ENCODE results near the gene SMPD1.
A peak's percentile ranks its signal among the peaks of the same experiment; 100 is the strongest.

SMPD1 gene

DNA sequence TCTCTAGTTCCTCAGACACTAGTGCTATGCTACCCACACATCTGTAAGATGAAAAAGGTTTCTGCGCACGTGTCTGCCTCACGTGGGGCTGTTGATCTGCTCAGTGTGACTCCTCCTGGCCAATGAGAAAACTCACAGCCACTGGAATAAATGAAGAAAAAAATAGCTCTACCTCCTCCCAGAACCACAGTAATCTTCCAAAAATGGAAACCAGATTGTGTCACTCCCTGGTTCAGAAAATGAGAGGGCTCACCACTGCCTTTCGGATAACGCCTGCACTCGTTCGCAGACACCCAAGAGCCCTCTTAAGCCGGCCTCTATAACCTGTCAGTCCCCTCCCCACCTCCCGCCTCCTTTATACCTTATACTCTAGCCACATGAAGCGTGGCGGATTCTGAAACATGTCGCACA, 23.5 kb downstream of the SMPD1 start:
- peak in 1 of 2 donors; percentile 65 for DNase-seq (ENCODE audit: low read depth in 1 of 2, low spot score in 1 of 2)

- no peak for DNase-seq (ENCODE audit: low read depth in 1 of 2, low spot score in 1 of 2)
Measured at GRCh38 chr11:6414874-6415328, 24.6 kb downstream of the SMPD1 start.

DNA sequence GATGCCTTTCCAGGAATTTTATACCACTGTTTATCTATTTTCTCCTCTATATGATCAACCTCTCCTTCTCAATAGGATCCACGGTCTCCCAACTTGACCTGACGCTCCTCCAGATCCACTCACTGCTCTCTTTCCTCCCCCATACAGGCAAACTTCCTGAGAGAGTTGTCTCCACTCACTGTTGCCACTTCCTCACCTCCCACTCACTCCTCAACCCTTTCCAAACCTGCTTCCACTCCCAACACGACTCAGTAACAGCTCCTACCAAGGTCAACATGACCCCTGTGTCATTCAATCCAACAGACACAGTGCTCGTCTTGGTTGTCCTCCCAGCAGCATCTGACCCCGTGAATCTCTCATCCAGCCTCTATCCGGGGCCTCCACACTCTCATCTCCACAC, 25.5 kb downstream of the SMPD1 start:
- no peak for DNase-seq (ENCODE audit: low read depth in 1 of 2, low spot score in 1 of 2)

DNA sequence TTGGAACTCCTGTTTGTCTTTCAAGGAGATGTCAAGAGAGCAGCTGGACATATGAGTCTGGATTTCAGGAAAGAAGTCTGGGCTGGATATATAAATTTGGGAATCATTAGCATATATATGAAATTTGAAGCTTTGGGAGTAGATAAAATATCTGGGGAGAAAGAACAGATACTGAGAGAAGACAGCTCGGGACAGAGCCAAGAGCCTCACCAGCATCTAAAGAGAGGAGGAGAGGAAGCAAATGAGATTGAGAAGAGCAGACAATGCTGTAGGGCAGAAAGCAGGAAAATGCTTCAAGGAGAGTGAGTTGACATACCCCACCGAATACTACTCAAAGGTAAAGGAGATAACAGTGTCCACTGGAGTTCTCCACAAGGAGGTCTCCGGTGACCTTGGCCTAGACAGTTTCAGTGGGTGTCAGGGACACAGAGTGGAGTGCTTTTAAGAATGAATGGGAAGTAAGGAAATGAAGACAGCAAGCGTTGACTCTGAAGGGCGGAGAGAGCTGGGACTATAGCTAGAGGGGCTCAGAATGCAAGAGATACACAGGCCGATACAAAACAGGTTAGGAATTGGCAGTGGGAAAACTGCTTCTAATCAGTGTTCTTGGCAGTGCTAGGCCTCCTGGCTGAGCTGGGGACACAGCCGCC, 27.8 kb downstream of the SMPD1 start:
- no peak for DNase-seq (ENCODE audit: low read depth in 1 of 2, low spot score in 1 of 2)

GRCh38 chr11:6418557-6419008, 28.3 kb downstream of the SMPD1 start:
- DNase-seq (ENCODE audit: low read depth in 1 of 2, low spot score in 1 of 2): no peak

- DNase-seq (ENCODE audit: low read depth in 1 of 2, low spot score in 1 of 2): peak; percentile 52 to 63
Measured at GRCh38 chr11:6419009-6419631, 28.8 kb downstream of the SMPD1 start, which contains the start of gene APBB1. APBB1 (minus strand) TSS chr11:6419094; CDS start chr11:6411347, 7,747 bp downstream.

DNA sequence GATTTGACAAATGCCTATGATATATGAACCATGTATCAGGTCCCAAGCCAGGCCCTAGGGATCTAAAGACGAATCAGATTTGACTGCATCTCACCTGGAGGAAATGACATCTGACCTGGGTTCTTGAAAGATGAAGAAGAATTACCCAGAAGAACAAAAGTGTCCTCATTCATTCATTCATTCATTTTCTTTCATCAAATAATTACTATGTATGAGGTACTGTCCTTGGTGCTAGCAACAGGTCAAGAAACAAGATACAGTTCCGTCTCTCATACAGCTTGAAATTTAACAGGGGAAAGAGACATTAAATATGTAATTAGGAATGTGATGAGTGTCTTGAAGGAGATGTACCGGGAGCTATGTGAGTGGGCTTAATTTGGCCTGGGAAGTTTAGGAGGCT, 30.4 kb downstream of the SMPD1 start:
- no peak for DNase-seq (ENCODE audit: low read depth in 1 of 2, low spot score in 1 of 2)

- no peak for DNase-seq (ENCODE audit: low read depth in 1 of 2, low spot score in 1 of 2)
Measured at GRCh38 chr11:6427516-6427915, 37.2 kb downstream of the SMPD1 start.

DNA sequence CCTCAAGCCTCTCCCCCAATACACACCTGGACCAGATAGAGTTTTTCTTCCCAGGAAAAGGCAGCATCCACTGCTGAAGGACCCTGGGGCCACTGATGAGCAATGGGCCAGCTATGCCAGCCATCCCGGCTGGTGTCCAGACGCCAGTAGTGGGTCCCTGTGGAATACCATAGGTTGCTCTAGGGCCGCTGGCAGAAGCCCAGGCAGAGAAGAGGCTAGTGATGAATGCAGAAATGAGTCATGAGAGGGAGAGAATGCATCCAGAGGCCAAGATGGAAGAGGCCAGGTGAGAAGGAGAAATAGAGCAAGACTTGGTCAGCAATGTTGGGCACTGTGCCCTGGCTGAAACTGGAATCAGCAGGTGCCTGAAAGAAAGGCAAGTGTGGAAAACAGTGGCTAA, 41.6 kb downstream of the SMPD1 start:
- no peak for DNase-seq (ENCODE audit: low read depth in 1 of 2, low spot score in 1 of 2)

DNA sequence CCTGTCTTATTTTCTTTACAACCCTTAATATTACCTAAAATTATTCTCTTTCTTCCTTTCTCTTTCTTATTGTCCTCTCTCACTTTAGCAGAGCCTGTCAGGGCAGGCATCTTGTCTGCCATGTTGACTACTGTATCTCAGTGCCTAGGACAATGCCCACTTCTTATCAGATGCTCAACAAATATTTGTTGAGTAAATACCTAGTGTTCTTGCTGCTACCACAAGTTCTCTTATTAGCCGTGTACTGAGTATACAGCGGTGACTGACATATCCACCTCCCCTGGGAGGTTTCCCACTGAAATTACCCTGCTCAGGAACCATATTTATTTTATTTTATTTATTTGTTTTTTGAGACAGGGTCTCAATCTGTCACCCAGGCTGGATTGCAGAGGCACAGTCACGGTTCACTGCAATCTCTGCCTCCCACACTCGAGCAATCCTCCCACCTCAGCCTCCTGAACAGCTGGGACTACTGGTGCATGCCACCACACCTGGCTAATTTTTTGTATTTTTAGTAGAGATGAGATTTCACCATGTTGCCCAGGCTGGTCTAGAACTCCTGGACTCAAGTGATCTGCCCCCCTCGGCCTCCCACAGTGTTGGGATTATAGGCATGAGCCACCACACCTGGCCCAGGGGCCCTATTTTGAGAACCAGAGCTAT, 43.9 kb downstream of the SMPD1 start:
- no peak for DNase-seq (ENCODE audit: low read depth in 1 of 2, low spot score in 1 of 2)

DNA sequence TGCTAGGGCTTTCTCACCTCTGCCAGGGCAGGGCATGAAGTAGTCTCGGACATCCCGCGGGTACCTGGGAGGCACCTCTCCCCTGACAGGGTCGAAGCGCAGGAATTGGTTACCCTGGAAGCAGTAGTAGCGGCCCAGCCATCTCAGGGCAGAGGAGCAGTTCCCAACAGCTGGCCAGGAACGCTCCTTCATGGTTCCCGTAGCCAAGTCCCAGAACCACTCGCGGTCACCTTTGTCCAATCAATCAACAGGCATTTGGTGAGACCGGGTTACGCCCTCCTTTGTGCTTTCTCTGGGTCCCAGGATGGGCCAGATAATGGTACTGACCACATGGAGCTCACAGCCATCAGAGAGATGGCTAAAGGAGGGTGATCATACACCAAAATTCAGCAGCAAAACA, 47.1 kb downstream of the SMPD1 start:
- no peak for DNase-seq (ENCODE audit: low read depth in 1 of 2, low spot score in 1 of 2)

DNA sequence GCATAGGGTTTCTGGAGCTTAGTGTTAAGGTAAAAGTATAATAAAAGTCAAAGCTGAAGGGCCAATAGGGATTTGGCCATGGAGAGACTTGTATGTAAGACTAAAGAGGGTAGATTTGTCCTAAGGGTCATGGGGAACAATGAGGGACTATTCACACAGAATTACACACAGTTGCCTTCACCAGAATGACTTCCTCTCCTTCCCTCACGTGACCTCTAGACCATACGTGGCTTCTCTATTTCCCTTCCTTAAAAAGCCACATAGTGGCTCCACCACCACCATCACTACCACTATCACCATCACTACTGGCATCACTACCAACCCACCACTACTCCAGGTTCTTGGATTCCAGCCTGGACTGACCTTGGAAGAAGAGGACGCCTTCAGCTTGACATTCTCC, 47.7 kb downstream of the SMPD1 start:
- DNase-seq (ENCODE audit: low read depth in 1 of 2, low spot score in 1 of 2): no peak

GRCh38 chr11:6438979-6439571, 48.8 kb downstream of the SMPD1 start:
- DNase-seq (ENCODE audit: low read depth in 1 of 2, low spot score in 1 of 2): peak in 1 of 2 donors; percentile 20

DNA sequence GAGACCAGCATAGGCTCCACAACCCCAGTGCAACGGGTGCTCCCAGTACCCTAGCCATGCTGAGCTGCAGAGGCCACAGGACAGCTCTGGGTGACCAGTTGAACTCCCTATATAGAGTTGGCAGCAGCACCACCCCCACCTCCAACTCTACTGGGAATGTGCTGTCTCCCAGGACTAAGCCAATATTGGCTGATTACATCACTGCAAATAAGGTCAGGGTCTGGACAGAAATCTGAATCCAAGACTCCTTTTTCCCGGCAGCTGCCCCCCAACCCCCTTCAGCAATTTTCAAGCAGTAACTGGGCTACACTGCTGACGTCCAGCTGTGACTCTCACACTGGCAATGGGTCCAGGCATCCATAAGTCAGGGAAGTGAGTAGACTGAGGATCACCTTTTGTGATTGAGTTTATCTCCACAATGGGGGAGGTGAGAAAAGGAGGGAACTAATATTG, 50.7 kb downstream of the SMPD1 start, which contains the start of gene HPX:
Gene HPX, minus strand, starts transcription at position 82 of the 453 bp plus-strand sequence. Its CDS starts 24 bp downstream, at position 58.
- no peak for DNase-seq (ENCODE audit: low read depth in 1 of 2, low spot score in 1 of 2)

- DNase-seq (ENCODE audit: low read depth in 1 of 2, low spot score in 1 of 2): no peak
Measured at GRCh38 chr11:6442441-6442840, 52.2 kb downstream of the SMPD1 start.

DNA sequence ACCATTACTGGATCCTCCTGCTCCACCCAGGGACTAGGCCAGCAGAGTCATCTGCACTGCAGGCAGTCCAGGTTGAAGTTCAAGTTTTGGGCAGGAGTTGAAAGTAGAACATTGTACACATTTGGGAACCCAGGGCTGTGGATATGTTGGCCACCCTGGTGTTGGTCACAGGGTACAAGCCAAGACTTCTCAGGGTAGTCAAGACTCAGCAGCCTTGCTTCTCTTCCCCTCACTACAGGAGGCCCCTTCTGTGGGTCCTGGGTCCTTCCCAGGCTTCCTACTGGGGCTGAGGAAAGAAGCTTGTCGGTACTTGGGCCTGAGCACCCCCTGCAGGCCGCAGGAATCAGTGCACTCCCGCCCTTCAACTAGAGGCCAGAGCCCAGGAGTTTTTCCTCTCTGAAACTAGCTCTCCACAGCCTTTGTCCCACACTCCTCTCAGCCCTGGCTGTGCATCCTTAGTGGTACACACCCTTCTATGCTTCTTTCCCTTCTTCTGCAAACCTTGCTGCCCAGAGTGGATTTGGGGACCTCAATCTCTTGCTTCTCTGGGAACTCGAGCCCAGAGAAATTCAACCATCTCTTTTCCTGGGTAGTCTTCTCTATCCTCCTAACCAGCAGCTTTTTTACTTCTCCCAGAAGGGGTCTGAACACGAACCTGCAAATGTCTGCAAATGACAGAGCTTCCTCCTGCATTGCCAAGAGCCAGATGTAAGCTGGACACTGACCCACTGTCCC, 53.2 kb downstream of the SMPD1 start:
- peak; percentile 18 to 51 for DNase-seq (ENCODE audit: low read depth in 1 of 2, low spot score in 1 of 2)

Measured in activated CD4-positive, alpha-beta T cell treated with anti-CD3 and anti-CD28 coated beads, Interleukin-2, amount 50 U/mL, for 24 hours (primary cell).